WERI-Rb-1 (cell line): ENCODE data around the gene SEMA3G.
A peak's percentile ranks its signal among the peaks of the same experiment; 100 is the strongest.

ENCODE experiments used
- DNase-seq: peaks from one replicate; pipeline ENCODE4 v3.0.0-alpha.2; 2020
- H3K27ac ChIP-seq: fragments of 250-450 bp; sonication (Bioruptor Pico); 2 replicates; pipeline ENCODE4 v1.5.1; 2020; ENCODE audit warnings: mild to moderate bottlenecking, moderate library complexity
- H3K27me3 ChIP-seq: fragments of 250-450 bp; sonication (Bioruptor Pico); 2 replicates; pipeline ENCODE4 v1.5.1; 2021; ENCODE audit warnings: mild to moderate bottlenecking, low read depth, moderate library complexity; ENCODE audit not compliant: insufficient read depth, severe bottlenecking
- H3K36me3 ChIP-seq: fragments of 250-450 bp; sonication (Bioruptor Pico); 2 replicates; pipeline ENCODE4 v1.5.1; 2020; ENCODE audit warnings: mild to moderate bottlenecking, moderate library complexity
- H3K4me3 ChIP-seq: 2 replicates; pipeline ENCODE4 v1.5.1; 2011; ENCODE audit warnings: low read depth, mild to moderate bottlenecking, control low read depth, low read length
- H3K9me3 ChIP-seq: fragments of 250-450 bp; sonication (Bioruptor Pico); 2 replicates; pipeline ENCODE4 v1.5.1; 2021; ENCODE audit warnings: mild to moderate bottlenecking, moderate library complexity; ENCODE audit not compliant: severe bottlenecking
- TF ChIP-seq, protein P1 (sequence below): IDR thresholded peaks from 2 replicates; pipeline ENCODE4 v1.5.1; 2011; ENCODE audit warnings: low read depth, mild to moderate bottlenecking, control low read depth, inconsistent platforms, low read length

SEMA3G gene

DNA sequence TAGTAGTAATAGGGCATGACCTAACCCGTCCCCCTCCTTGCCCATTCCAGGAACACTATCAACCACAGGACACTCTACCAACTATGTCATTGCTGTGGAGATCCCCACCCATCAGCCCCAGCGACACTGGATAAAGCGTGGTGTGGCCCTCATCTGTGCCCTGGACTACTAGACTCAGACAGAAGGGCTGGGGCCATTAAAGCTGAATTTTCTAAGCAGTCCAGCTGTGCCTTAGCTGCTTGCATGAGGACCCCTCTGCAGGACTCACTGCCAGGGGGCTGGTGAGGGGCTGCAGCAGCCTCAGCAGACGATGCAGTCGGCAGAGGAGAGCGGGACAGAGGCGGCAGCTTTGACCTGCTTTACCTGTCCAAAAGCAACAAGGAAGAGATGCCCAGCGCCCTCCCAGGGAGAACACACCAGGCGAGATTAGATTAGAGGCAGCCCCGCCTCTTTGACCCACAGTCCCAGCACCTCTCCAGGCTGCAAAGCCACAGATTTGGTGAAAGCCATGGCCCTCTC lies 44.6 kb downstream of the SEMA3G start:
- H3K4me3 ChIP-seq, result no peak overlapping the region
- H3K36me3 ChIP-seq, result peaks cover 53% of the 10 kb centered on the region
- no peaks in the 10 kb centered on the region for H3K9me3 ChIP-seq
- no peak for DNase-seq
- TF ChIP-seq, protein P1, sequence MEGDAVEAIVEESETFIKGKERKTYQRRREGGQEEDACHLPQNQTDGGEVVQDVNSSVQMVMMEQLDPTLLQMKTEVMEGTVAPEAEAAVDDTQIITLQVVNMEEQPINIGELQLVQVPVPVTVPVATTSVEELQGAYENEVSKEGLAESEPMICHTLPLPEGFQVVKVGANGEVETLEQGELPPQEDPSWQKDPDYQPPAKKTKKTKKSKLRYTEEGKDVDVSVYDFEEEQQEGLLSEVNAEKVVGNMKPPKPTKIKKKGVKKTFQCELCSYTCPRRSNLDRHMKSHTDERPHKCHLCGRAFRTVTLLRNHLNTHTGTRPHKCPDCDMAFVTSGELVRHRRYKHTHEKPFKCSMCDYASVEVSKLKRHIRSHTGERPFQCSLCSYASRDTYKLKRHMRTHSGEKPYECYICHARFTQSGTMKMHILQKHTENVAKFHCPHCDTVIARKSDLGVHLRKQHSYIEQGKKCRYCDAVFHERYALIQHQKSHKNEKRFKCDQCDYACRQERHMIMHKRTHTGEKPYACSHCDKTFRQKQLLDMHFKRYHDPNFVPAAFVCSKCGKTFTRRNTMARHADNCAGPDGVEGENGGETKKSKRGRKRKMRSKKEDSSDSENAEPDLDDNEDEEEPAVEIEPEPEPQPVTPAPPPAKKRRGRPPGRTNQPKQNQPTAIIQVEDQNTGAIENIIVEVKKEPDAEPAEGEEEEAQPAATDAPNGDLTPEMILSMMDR, result no peak
- peak overlapping the region; percentile 69 for H3K27ac ChIP-seq
- H3K27me3 ChIP-seq, result no peaks in the 10 kb centered on the region

DNA sequence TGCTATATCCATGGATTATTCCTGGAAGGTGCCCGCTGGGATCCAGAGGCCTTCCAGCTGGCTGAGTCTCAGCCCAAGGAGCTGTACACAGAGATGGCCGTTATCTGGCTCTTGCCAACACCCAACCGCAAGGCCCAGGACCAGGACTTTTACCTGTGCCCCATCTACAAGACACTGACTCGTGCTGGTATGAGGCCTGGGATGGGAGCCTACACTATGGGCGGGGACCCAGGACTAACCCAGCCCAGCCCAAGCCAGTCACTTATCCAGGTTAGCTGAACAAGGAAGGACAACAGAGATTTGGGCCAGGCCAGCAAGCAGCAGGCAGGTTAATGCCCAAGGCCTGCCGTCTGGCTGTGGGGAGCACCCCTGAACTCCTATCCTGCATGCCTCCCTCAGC lies 45.3 kb downstream of the SEMA3G start:
- H3K36me3 ChIP-seq, result peaks cover 48% of the 10 kb centered on the region
- no peak overlapping the region; the same call in 1 of the 2 replicates for H3K27ac ChIP-seq
- TF ChIP-seq, protein P1, result no peak

DNA sequence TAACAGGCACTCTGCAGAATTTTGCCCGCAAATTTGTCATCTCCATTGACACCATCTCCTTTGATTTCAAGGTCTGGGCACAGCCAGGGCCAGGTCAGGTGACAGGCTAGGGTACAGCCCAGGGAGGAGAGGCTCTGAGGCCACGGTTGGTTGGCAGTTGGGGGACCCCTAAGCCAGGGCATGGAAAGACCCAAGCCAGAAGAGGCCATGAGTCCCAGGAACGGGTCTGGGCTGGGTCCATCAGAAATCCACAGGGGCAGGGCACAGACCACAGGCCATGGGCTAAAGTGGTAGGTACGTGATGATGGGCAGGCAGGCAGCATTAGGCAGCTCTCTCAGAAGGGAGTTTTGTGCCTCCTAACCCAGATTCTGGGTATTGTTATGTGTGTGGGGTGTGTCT lies 45.8 kb downstream of the SEMA3G start:
- H3K9me3 ChIP-seq, result no peaks in the 10 kb centered on the region
- no peak overlapping the region for H3K4me3 ChIP-seq
- no peak overlapping the region for H3K27ac ChIP-seq
- TF ChIP-seq, protein P1, result no peak
- DNase-seq, result no peak
- H3K36me3 ChIP-seq, result peaks cover 43% of the 10 kb centered on the region
- no peaks in the 10 kb centered on the region for H3K27me3 ChIP-seq

More for the DNA sequence above, 45.3 kb downstream of the SEMA3G start:
- Histone ChIP-seq H3K27me3 (no peaks in the 10 kb centered on the region), H3K9me3 (no peaks in the 10 kb centered on the region), H3K4me3 (no peak overlapping the region)
- DNase-seq, result no peak

DNA sequence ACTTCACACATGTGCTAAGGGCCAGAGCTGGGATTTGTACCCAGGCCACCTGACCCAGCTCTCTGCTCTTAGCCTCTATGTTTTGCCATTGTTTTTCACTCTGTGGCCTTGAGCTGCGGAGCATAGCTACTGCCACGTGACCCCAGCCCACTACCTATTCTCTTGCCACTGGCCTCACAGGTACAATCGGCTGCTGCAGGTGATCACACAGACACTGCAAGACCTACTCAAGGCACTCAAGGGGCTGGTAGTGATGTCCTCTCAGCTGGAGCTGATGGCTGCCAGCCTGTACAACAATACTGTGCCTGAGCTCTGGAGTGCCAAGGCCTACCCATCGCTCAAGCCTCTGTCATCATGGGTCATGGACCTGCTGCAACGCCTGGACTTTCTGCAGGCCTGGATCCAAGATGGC lies 46.2 kb downstream of the SEMA3G start:
- H3K4me3 ChIP-seq, result no peak overlapping the region
- peaks cover 38% of the 10 kb centered on the region for H3K36me3 ChIP-seq
- no peaks in the 10 kb centered on the region for H3K9me3 ChIP-seq
- no peak for DNase-seq
- H3K27ac ChIP-seq, result no peak overlapping the region
- TF ChIP-seq, protein P1, result no peak
- no peaks in the 10 kb centered on the region for H3K27me3 ChIP-seq

DNA sequence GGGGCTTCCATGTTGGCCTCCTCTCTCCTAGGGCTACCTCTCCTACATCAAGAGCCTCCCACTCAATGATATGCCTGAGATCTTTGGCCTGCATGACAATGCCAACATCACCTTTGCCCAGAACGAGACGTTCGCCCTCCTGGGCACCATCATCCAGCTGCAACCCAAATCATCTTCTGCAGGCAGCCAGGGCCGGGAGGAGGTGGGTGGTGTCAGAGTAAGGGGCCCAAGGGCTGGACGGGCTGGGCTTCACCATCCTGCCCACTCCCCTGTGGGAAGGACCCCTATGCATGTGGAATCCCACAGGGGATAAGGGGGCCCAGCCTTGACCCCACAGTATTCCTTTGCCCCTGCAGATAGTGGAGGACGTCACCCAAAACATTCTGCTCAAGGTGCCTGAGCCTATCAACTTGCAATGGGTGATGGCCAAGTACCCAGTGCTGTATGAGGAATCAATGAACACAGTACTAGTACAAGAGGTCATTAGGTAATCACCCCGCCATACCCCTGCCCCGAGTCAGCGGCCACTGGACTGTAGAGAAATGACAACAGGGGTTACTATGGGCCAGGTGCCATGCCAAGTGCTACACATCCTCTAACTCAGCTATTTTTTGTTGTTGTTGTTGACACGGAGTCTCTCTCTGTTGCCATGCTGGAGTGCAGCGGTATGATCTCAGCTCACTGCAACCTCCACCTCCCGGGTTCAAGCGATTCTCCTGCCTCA lies 47.1 kb downstream of the SEMA3G start:
- DNase-seq, result no peak
- H3K36me3 ChIP-seq, result peaks cover 30% of the 10 kb centered on the region
- H3K4me3 ChIP-seq, result no peak overlapping the region
- no peaks in the 10 kb centered on the region for H3K27me3 ChIP-seq
- no peak overlapping the region for H3K27ac ChIP-seq
- H3K9me3 ChIP-seq, result no peaks in the 10 kb centered on the region
- TF ChIP-seq, protein P1, result no peak
